B cell (primary cell): ENCODE results near the gene PCDHA2. TPM values are rescaled to one million over a fixed set of nuclear protein-coding genes. Genes with fewer than 3 reads are reported as not detected.
"Not testable (repeated sequence)": the region's sequence is repeated elsewhere in the genome, so short reads cannot be mapped to it uniquely, and the experiment has no call there.

Experiments used
- ATAC-seq: fragments of 200-7000 bp; cut with Tn5 transposase; one replicate; pipeline ENCODE4 v1.10.0; 2021; ENCODE audit warnings: low read depth, mild to moderate bottlenecking, moderate number of reproducible peaks, moderate library complexity
- CTCF ChIA-PET: fragments of 350-600 bp; sonication (Branson Sonifier 250); formaldehyde crosslinking; loops from one replicate; lab custom pipeline; 2021; ENCODE audit warnings: antibody characterized with exemption, inconsistent platforms; lab: Charles Lee
- POLR2A ChIA-PET: fragments of 350-600 bp; sonication (Branson Sonifier 250); formaldehyde crosslinking; loops from one replicate; lab custom pipeline; 2021; ENCODE audit warnings: antibody characterized with exemption; lab: Charles Lee
- DNase-seq: peaks from one replicate; pipeline ENCODE4 v3.0.0; 2013
- H2AFZ ChIP-seq: 2 replicates; pipeline ENCODE4 v1.6.1; 2012; ENCODE audit warnings: mild to moderate bottlenecking, low read depth, low read length; ENCODE audit not compliant: insufficient read depth, poor library complexity, severe bottlenecking
- H3K27ac ChIP-seq, 2 donors: 1 replicate in 1 of 2; 2 replicates in 1 of 2; pipeline ENCODE4 v1.5.1; 2012 to 2013; ENCODE audit warnings: low read length in 2 of 2, mild to moderate bottlenecking in 2 of 2, moderate library complexity in 1 of 2
- H3K27me3 ChIP-seq, 4 experiments: fragments of 200-600 bp in 1 of 4; sonication (generic) in 1 of 4; replicated peaks in 1 of 4; 1 replicate in 2 of 4; 2 replicates in 2 of 4; pipeline versions ENCODE4 v1.6.1 to v1.7.0; 2013 to 2016; ENCODE audit warnings: low read length in 3 of 4, mild to moderate bottlenecking in 2 of 4, mixed read lengths in 1 of 4, moderate library complexity in 1 of 4; ENCODE audit not compliant: insufficient read depth in 4 of 4, control insufficient read depth in 3 of 4; ENCODE audit errors: control extremely low read depth in 1 of 4
- H3K36me3 ChIP-seq, 2 experiments: replicated peaks in 1 of 2; 1 replicate in 1 of 2; 2 replicates in 1 of 2; pipeline versions ENCODE4 v1.6.1 to v1.7.1; 2013; ENCODE audit warnings: low read length in 1 of 2; ENCODE audit not compliant: insufficient read depth in 2 of 2, control insufficient read depth in 1 of 2; ENCODE audit errors: control extremely low read depth in 1 of 2, extremely low read depth in 1 of 2
- H3K4me1 ChIP-seq, 2 donors: fragments of 200-600 bp in 1 of 2; sonication (generic) in 1 of 2; 1 replicate in 1 of 2; 2 replicates in 1 of 2; pipeline versions ENCODE4 v1.5.1 to v1.6.1; 2013 to 2017; ENCODE audit warnings: low read length in 2 of 2; ENCODE audit not compliant: control insufficient read depth in 2 of 2, insufficient read depth in 2 of 2
- H3K4me2 ChIP-seq: replicated peaks from 2 replicates; pipeline ENCODE3; 2012; ENCODE audit warnings: mild to moderate bottlenecking, low read depth, low read length; ENCODE audit not compliant: poor library complexity, severe bottlenecking
- H3K4me3 ChIP-seq, 5 experiments: fragments of 200-600 bp in 1 of 5; sonication (generic) in 1 of 5; 1 replicate in 3 of 5; 2 replicates in 2 of 5; pipeline versions ENCODE4 v1.5.1 to v1.7.0; 2011 to 2016; ENCODE audit warnings: low read length in 4 of 5, mild to moderate bottlenecking in 4 of 5, low read depth in 2 of 5, control low read depth in 1 of 5, moderate library complexity in 1 of 5; ENCODE audit not compliant: insufficient read depth in 1 of 5; ENCODE audit errors: control extremely low read depth in 1 of 5, extremely low read depth in 1 of 5
- H3K79me2 ChIP-seq: fragments of 200-600 bp; sonication (generic); one replicate; pipeline ENCODE4 v1.6.0; 2016; ENCODE audit warnings: low read length; ENCODE audit not compliant: control insufficient read depth, insufficient read depth
- H3K9ac ChIP-seq: fragments of 200-600 bp; sonication (generic); 2 replicates; pipeline ENCODE4 v1.6.1; 2017; ENCODE audit warnings: mild to moderate bottlenecking, low read length, moderate library complexity
- H3K9me3 ChIP-seq, 3 donors: one replicate each; pipeline versions ENCODE4 v1.6.1 to v1.7.1; 2013; ENCODE audit warnings: low read length in 2 of 3; ENCODE audit not compliant: control insufficient read depth in 2 of 3, insufficient read depth in 1 of 3; ENCODE audit errors: control extremely low read depth in 1 of 3
- H4K20me1 ChIP-seq: 2 replicates; pipeline ENCODE4 v1.6.0; 2012; ENCODE audit warnings: mild to moderate bottlenecking, low read length; ENCODE audit not compliant: insufficient read depth, control insufficient read depth, poor library complexity, severe bottlenecking
- H3K27ac Mint-ChIP-seq: one replicate; pipeline ENCODE4 v1.8.0; 2021; ENCODE audit warnings: mixed read lengths
- H3K27me3 Mint-ChIP-seq: one replicate; pipeline ENCODE4 v1.8.0; 2021; ENCODE audit warnings: mixed read lengths
- H3K4me1 Mint-ChIP-seq: one replicate; pipeline ENCODE4 v1.8.0; 2021; ENCODE audit warnings: mixed read lengths
- H3K4me3 Mint-ChIP-seq: one replicate; pipeline ENCODE4 v1.8.0; 2021; ENCODE audit warnings: mixed read lengths
- H3K9me3 Mint-ChIP-seq: one replicate; pipeline ENCODE4 v1.8.0; 2022; ENCODE audit warnings: mixed read lengths; ENCODE audit not compliant: insufficient read depth
- EZH2 ChIP-seq: IDR thresholded peaks from 2 replicates; pipeline ENCODE4 v1.6.1; 2012; ENCODE audit warnings: borderline replicate concordance, low read depth, mild to moderate bottlenecking, moderate library complexity, low read length; ENCODE audit not compliant: insufficient read depth, poor library complexity, severe bottlenecking
- WGBS: methylation state at CpG from one replicate; pipeline ENCODE4 v1.1.5; 2013; ENCODE audit warnings: missing lambda C conversion rate; ENCODE audit not compliant: insufficient coverage; 5-methylcytosine and 5-hydroxymethylcytosine counted together
- intact Hi-C: fragments of 100-400 bp; cut with micrococcal nuclease; formaldehyde crosslinking; loops from one replicate; pipeline ENCODE4 v1.10.0; 2022
- polyA plus RNA-seq: library from polyadenylated mRNA; depleted of rRNA; stranded (reverse); fragments of >200 nt; gene quantifications from 2 replicates; pipeline ENCODE4 v1.2.3, GENCODE V29; 2012
- total RNA-seq, 2 donors: library from RNA; stranded (reverse); fragments of 120-200 nt in 1 of 2; gene quantifications; 1 replicate in 1 of 2; 2 replicates in 1 of 2; pipeline versions ENCODE4 v1.2.3 to v1.2.4, GENCODE V29; 2013 to 2022
- TF ChIP-seq, protein P1 (sequence below): fragments of 200-600 bp; IDR thresholded peaks from one replicate; pipeline ENCODE4 v1.8.0; 2022; ENCODE audit warnings: antibody characterized with exemption, mild to moderate bottlenecking

The PCDHA2 gene
- total and polyA plus RNA-seq, 2 donors (not counting 1 experiment from before 2014, with no cell fraction given) = not detected

DNA sequence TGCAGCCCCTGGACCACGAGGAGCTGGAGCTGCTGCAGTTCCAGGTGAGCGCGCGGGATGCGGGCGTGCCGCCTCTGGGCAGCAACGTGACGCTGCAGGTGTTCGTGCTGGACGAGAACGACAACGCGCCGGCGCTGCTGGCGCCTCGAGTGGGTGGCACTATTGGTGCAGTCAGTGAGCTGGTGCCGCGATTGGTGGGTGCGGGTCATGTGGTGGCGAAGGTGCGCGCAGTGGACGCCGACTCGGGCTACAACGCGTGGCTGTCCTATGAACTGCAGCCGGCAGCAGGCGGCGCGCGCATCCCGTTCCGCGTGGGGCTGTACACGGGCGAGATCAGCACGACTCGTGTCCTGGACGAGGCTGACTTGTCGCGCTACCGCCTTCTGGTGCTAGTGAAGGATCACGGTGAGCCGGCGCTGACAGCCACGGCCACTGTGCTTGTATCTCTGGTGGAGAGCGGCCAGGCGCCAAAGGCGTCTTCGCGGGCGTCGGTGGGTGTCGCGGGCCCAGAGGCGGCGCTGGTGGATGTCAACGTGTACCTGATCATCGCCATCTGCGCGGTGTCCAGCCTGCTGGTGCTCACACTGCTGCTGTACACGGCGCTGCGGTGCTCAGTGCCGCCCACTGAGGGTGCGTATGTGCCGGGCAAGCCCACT, 6.7 kb upstream of the PCDHA2 start:
- 55% methylated on average over 70 of the region's 70 CpGs for WGBS
- H3K4me3 Mint-ChIP-seq, H3K4me1 Mint-ChIP-seq, H4K20me1 ChIP-seq, H3K36me3 ChIP-seq, H3K79me2 ChIP-seq, ATAC-seq, DNase-seq, CTCF ChIA-PET, H3K4me1 ChIP-seq, H3K27ac Mint-ChIP-seq, POLR2A ChIA-PET, H3K4me2 ChIP-seq, H3K9ac ChIP-seq, intact Hi-C loops, H3K27ac ChIP-seq, H2AFZ ChIP-seq, H3K4me3 ChIP-seq: not testable (repeated sequence)
- Mint-ChIP-seq H3K9me3 (peaks cover 12% of the 10 kb centered on the region), H3K27me3 (peaks cover 27% of the 10 kb centered on the region)
- Histone ChIP-seq H3K9me3 (peaks cover 3 to 40% (median 32%) of the 10 kb centered on the region in 3 donors), H3K27me3 (peaks cover 0 to 19% (median 7%) of the 10 kb centered on the region in 4 experiments)

DNA sequence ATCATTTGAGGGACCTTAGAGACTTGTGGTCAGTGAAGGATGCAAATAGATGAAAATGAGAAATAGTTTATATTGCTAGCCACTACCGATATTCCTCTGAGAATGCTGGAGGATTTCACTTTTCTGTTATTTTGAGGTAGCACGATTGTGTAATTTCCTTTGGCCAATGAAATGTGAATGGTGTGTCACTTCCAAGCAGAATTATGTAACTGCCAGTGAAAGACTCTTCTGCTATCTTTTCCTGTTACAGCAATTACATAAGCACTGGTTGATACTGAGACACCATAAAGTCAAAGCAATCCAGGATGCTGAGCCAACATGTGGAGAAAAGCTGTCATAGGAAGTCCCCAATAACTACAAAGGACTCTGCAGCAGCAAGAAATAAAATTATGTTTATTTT, 3.6 kb upstream of the PCDHA2 start:
- H3K27me3 ChIP-seq = peaks cover 0 to 33% (median 14%) of the 10 kb centered on the region in 4 experiments
- CTCF ChIA-PET = no interaction called here
- Mint-ChIP-seq H3K9me3 (peaks cover 15% of the 10 kb centered on the region), H3K27ac (no peak overlapping the region), H3K4me3 (no peak overlapping the region), H3K27me3 (peaks cover 22% of the 10 kb centered on the region), H3K4me1 (no peaks in the 10 kb centered on the region)
- H3K4me2 ChIP-seq = no peak overlapping the region
- no peaks in the 10 kb centered on the region for H3K4me1 ChIP-seq
- no peaks in the 10 kb centered on the region for H3K36me3 ChIP-seq
- no peak overlapping the region for H3K27ac ChIP-seq
- TF ChIP-seq, protein P1, sequence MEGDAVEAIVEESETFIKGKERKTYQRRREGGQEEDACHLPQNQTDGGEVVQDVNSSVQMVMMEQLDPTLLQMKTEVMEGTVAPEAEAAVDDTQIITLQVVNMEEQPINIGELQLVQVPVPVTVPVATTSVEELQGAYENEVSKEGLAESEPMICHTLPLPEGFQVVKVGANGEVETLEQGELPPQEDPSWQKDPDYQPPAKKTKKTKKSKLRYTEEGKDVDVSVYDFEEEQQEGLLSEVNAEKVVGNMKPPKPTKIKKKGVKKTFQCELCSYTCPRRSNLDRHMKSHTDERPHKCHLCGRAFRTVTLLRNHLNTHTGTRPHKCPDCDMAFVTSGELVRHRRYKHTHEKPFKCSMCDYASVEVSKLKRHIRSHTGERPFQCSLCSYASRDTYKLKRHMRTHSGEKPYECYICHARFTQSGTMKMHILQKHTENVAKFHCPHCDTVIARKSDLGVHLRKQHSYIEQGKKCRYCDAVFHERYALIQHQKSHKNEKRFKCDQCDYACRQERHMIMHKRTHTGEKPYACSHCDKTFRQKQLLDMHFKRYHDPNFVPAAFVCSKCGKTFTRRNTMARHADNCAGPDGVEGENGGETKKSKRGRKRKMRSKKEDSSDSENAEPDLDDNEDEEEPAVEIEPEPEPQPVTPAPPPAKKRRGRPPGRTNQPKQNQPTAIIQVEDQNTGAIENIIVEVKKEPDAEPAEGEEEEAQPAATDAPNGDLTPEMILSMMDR = no peak
- no peak for TF ChIP-seq EZH2
- no peak overlapping the region for H3K4me3 ChIP-seq
- H3K9me3 ChIP-seq = peaks cover 6 to 46% (median 42%) of the 10 kb centered on the region in 3 donors
- H4K20me1 ChIP-seq = no peaks in the 10 kb centered on the region
- DNase-seq (no peak), ATAC-seq (no peak)
- no peak overlapping the region for H3K9ac ChIP-seq
- POLR2A ChIA-PET = no interaction called here
- no CpG with 5 or more reads among the region's 2 CpGs for WGBS
- intact Hi-C loops = no loop called here
- no peak overlapping the region for H2AFZ ChIP-seq
- H3K79me2 ChIP-seq = no peaks in the 10 kb centered on the region
